ENCODE measurements around the gene BRD3OS.

- TF ChIP-seq EZH2 (IDR thresholded peaks at IDR 0.05; ENCODE audit: insufficient read depth, poor library complexity, severe bottlenecking) (no peak), EZH2phosphoT487 (IDR thresholded peaks at IDR 0.05; ENCODE audit: insufficient read depth, low read depth) (no peak)
Observed at GRCh38 chr9:133992780-133993634, 32.3 kb upstream of the BRD3OS start.
